H9 (cell line): ENCODE results near the gene NPHS2. TPM values are rescaled to one million over a fixed set of nuclear protein-coding genes. Genes with fewer than 3 reads are reported as not detected.

Experiments used
- DNase-seq: peaks from one replicate; pipeline ENCODE4 v3.0.0-alpha.2; 2017
- H2AFZ ChIP-seq: one replicate; pipeline ENCODE4 v1.6.1; 2013; ENCODE audit warnings: mild to moderate bottlenecking, low read length, control low read depth, moderate library complexity
- H2AK5ac ChIP-seq: 2 replicates; pipeline ENCODE4 v1.6.1; 2013; ENCODE audit warnings: low read length, control low read depth, mixed read lengths; ENCODE audit not compliant: insufficient read length
- H2BK120ac ChIP-seq: one replicate; pipeline ENCODE4 v1.6.1; 2013; ENCODE audit warnings: low read depth, mild to moderate bottlenecking, low read length, control low read depth, inconsistent platforms; ENCODE audit not compliant: poor library complexity, severe bottlenecking
- H2BK12ac ChIP-seq: 2 replicates; pipeline ENCODE4 v1.6.1; 2013; ENCODE audit warnings: low read length, control low read depth, mixed read lengths, low read depth; ENCODE audit not compliant: insufficient read length
- H2BK15ac ChIP-seq: 2 replicates; pipeline ENCODE4 v1.6.1; 2013; ENCODE audit warnings: low read depth, low read length, control low read depth
- H2BK20ac ChIP-seq: one replicate; pipeline ENCODE4 v1.6.1; 2013; ENCODE audit warnings: low read depth, mild to moderate bottlenecking, low read length, control low read depth, inconsistent platforms; ENCODE audit not compliant: poor library complexity, severe bottlenecking
- H2BK5ac ChIP-seq: 2 replicates; pipeline ENCODE4 v1.6.1; 2013; ENCODE audit warnings: low read length, control low read depth, mixed read lengths; ENCODE audit not compliant: insufficient read length
- H3K14ac ChIP-seq: 2 replicates; pipeline ENCODE4 v1.6.1; 2013; ENCODE audit warnings: low read length, control low read depth; ENCODE audit not compliant: insufficient read depth
- H3K18ac ChIP-seq: 2 replicates; pipeline ENCODE4 v1.6.1; 2013; ENCODE audit warnings: low read depth, mild to moderate bottlenecking, mixed read lengths, low read length, control low read depth; ENCODE audit not compliant: insufficient read length
- H3K23ac ChIP-seq: 2 replicates; pipeline ENCODE4 v1.6.1; 2013; ENCODE audit warnings: low read length, control low read depth, mixed read lengths, low read depth; ENCODE audit not compliant: insufficient read length
- H3K23me2 ChIP-seq: 2 replicates; pipeline ENCODE4 v1.6.1; 2013; ENCODE audit warnings: low read depth, mild to moderate bottlenecking, mixed read lengths, low read length, control low read depth; ENCODE audit not compliant: insufficient read length, poor library complexity, severe bottlenecking
- H3K27ac ChIP-seq: 2 replicates; pipeline ENCODE4 v1.5.1; 2013; ENCODE audit warnings: low read length, control low read depth, mixed read lengths, low read depth; ENCODE audit not compliant: insufficient read length
- H3K27me3 ChIP-seq: 2 replicates; pipeline ENCODE4 v1.6.1; 2013; ENCODE audit warnings: low read length, control low read depth, inconsistent platforms; ENCODE audit not compliant: insufficient read depth
- H3K4ac ChIP-seq: 2 replicates; pipeline ENCODE4 v1.6.1; 2013; ENCODE audit warnings: low read depth, mild to moderate bottlenecking, control low read depth, inconsistent platforms, low read length, moderate library complexity
- H3K4me1 ChIP-seq: 2 replicates; pipeline ENCODE4 v1.6.1; 2013; ENCODE audit warnings: low read length, control low read depth, inconsistent platforms; ENCODE audit not compliant: insufficient read depth
- H3K4me2 ChIP-seq: 2 replicates; pipeline ENCODE4 v1.6.1; 2013; ENCODE audit warnings: low read length, control low read depth, mixed read lengths; ENCODE audit not compliant: insufficient read length, insufficient read depth
- H3K56ac ChIP-seq: 2 replicates; pipeline ENCODE4 v1.6.1; 2013; ENCODE audit warnings: low read depth, mild to moderate bottlenecking, mixed read lengths, low read length, control low read depth; ENCODE audit not compliant: insufficient read length
- H3K79me1 ChIP-seq: 2 replicates; pipeline ENCODE4 v1.6.1; 2013; ENCODE audit warnings: low read depth, mild to moderate bottlenecking, moderate library complexity, low read length, control low read depth, inconsistent platforms; ENCODE audit not compliant: insufficient read depth, poor library complexity, severe bottlenecking
- H3K79me2 ChIP-seq: 2 replicates; pipeline ENCODE4 v1.6.1; 2013; ENCODE audit warnings: low read length, control low read depth, inconsistent platforms; ENCODE audit not compliant: insufficient read depth
- H3K9ac ChIP-seq: 2 replicates; pipeline ENCODE4 v1.6.1; 2013; ENCODE audit warnings: low read length, control low read depth, mixed read lengths; ENCODE audit not compliant: insufficient read length; ENCODE audit errors: extremely low read depth
- H3K9me3 ChIP-seq: one replicate; pipeline ENCODE4 v1.6.1; 2013; ENCODE audit warnings: low read depth, low read length, inconsistent platforms; ENCODE audit not compliant: control insufficient read depth
- H3T11ph ChIP-seq: one replicate; pipeline ENCODE4 v1.6.1; 2013; ENCODE audit warnings: mild to moderate bottlenecking, low read length, control low read depth, inconsistent platforms
- H4K20me1 ChIP-seq: one replicate; pipeline ENCODE4 v1.6.1; 2013; ENCODE audit not compliant: control insufficient read depth, insufficient read length, insufficient read depth
- H4K5ac ChIP-seq: 2 replicates; pipeline ENCODE4 v1.6.1; 2013; ENCODE audit warnings: low read depth, mild to moderate bottlenecking, mixed read lengths, low read length, control low read depth; ENCODE audit not compliant: insufficient read length
- H4K8ac ChIP-seq: replicated peaks from 2 replicates; pipeline ENCODE4 v1.6.1; 2013; ENCODE audit warnings: low read length, control low read depth, mixed read lengths, low read depth; ENCODE audit not compliant: insufficient read length
- H4K91ac ChIP-seq: 2 replicates; pipeline ENCODE4 v1.6.1; 2013; ENCODE audit warnings: low read depth, mild to moderate bottlenecking, moderate library complexity, mixed read lengths, low read length, control low read depth; ENCODE audit not compliant: insufficient read length
- H3K27ac Mint-ChIP-seq, 3 experiments: 2 replicates in 2 of 3; 3 replicates in 1 of 3; pipeline ENCODE4 v1.8.0; 2020 to 2021; ENCODE audit warnings: mixed read lengths in 3 of 3, mild to moderate bottlenecking in 1 of 3, moderate library complexity in 1 of 3
- H3K27me3 Mint-ChIP-seq: 2 replicates; pipeline ENCODE4 v1.8.0; 2021; ENCODE audit warnings: low read depth, mild to moderate bottlenecking, moderate library complexity, mixed read lengths
- H3K36me3 Mint-ChIP-seq, 3 experiments: 2 replicates in 2 of 3; 3 replicates in 1 of 3; pipeline ENCODE4 v1.8.0; 2020 to 2021; ENCODE audit warnings: low read depth in 3 of 3, mixed read lengths in 3 of 3; ENCODE audit not compliant: insufficient read depth in 1 of 3
- H3K4me1 Mint-ChIP-seq, 2 experiments: 2 replicates each; pipeline ENCODE4 v1.8.0; 2020; ENCODE audit warnings: mixed read lengths in 2 of 2
- H3K4me3 Mint-ChIP-seq, 2 experiments: 2 replicates in 1 of 2; 3 replicates in 1 of 2; pipeline ENCODE4 v1.8.0; 2020 to 2021; ENCODE audit warnings: mild to moderate bottlenecking in 2 of 2, mixed read lengths in 2 of 2, moderate library complexity in 1 of 2
- H3K9me3 Mint-ChIP-seq, 2 experiments: 2 replicates in 1 of 2; 3 replicates in 1 of 2; pipeline ENCODE4 v1.8.0; 2020; ENCODE audit warnings: mild to moderate bottlenecking in 2 of 2, mixed read lengths in 2 of 2, moderate library complexity in 1 of 2
- CTCF ChIP-seq: fragments of 200-600 bp; sonication (generic); conservative IDR thresholded peaks from 3 replicates; pipeline ENCODE4 v1.8.0; 2021; ENCODE audit warnings: antibody characterized with exemption, mild to moderate bottlenecking
- WGBS: extraction: QIAGEN DNeasy Blood & Tissue Kit; methylation state at CpG from one replicate; pipeline ENCODE4 v1.1.7; 2013; ENCODE audit warnings: missing lambda C conversion rate, low lambda C conversion rate, mixed read lengths; ENCODE audit not compliant: insufficient read length; ENCODE audit errors: extremely low coverage; 5-methylcytosine and 5-hydroxymethylcytosine counted together
- total RNA-seq: library from RNA; stranded (reverse); gene quantifications from 2 replicates; pipeline ENCODE4 v1.2.1, GENCODE V29; 2021

NPHS2 gene
- total RNA-seq, 1 experiment from 2014 or later = not detected

GRCh38 chr1:179583771-179584320 is 8.1 kb upstream of the NPHS2 start:
- WGBS = no CpG with 5 or more reads among the region's 5 CpGs
- no peak for TF ChIP-seq CTCF
- Mint-ChIP-seq H3K9me3 (peaks cover 3 to 7% of the 10 kb centered on the region in 2 experiments; a peak in 4 of 5 replicates), H3K36me3 (peaks cover 0 to 1% (median 0%) of the 10 kb centered on the region in 3 experiments; a peak in 2 of 7 replicates), H3K27me3 (peaks cover 33% of the 10 kb centered on the region), H3K4me3 (no peak overlapping the region), H3K27ac (no peak overlapping the region), H3K4me1 (peaks cover 21 to 24% of the 10 kb centered on the region in 2 experiments)
- H4K8ac ChIP-seq = no peak overlapping the region
- H3K23ac ChIP-seq = no peak overlapping the region
- no peak overlapping the region for H2AK5ac ChIP-seq
- H3T11ph ChIP-seq = no peak overlapping the region
- 0 out of 2 replicates have a peak, but pooled peaks cover 5% of the 10 kb centered on the region for H3K4me1 ChIP-seq
- no peak overlapping the region for H2BK120ac ChIP-seq
- H3K23me2 ChIP-seq = no peaks in the 10 kb centered on the region
- H2BK20ac ChIP-seq = no peak overlapping the region
- no peak overlapping the region for H4K5ac ChIP-seq
- DNase-seq = no peak
- no peak overlapping the region for H3K9ac ChIP-seq
- H2AFZ ChIP-seq = no peak overlapping the region
- no peaks in the 10 kb centered on the region for H3K79me2 ChIP-seq
- no peak overlapping the region for H3K27ac ChIP-seq
- no peak overlapping the region for H4K91ac ChIP-seq
- H3K56ac ChIP-seq = no peak overlapping the region
- no peak overlapping the region for H2BK5ac ChIP-seq
- peaks cover 9% of the 10 kb centered on the region; the same call in 1 of the 2 replicates for H3K27me3 ChIP-seq
- H3K79me1 ChIP-seq = no peaks in the 10 kb centered on the region
- no peak overlapping the region for H2BK15ac ChIP-seq
- H2BK12ac ChIP-seq = no peak overlapping the region
- H3K18ac ChIP-seq = no peak overlapping the region
- H4K20me1 ChIP-seq = no peaks in the 10 kb centered on the region
- H3K4me2 ChIP-seq = no peak overlapping the region
- H3K9me3 ChIP-seq = no peaks in the 10 kb centered on the region
- H3K4ac ChIP-seq = no peak overlapping the region
- H3K14ac ChIP-seq = no peak overlapping the region
